Right lobe of liver (tissue), 4 donors: ENCODE data around the gene ANAPC13.

Source experiments
- CTCF ChIP-seq, 4 donors: fragments of 200-600 bp in 3 of 4; fragments of 450-650 bp in 1 of 4; IDR thresholded peaks; one replicate each; pipeline versions ENCODE4 v1.5.1 to v1.8.0; 2016 to 2022; ENCODE audit warnings: antibody characterized with exemption in 4 of 4, mild to moderate bottlenecking in 2 of 4
- POLR2A ChIP-seq: fragments of 450-650 bp; IDR thresholded peaks from one replicate; pipeline ENCODE4 v1.6.1; 2017; ENCODE audit warnings: antibody characterized with exemption, mild to moderate bottlenecking
- donor health status: DM: no; HTN: no; CAD: no.
- donor health status: DM: no; HTN: no; CAD: no.
- donor health status: DM: no; HTN: yes; CAD: no.

- TF ChIP-seq CTCF (IDR thresholded peaks at IDR 0.05), result no peak
- no peak for TF ChIP-seq POLR2A
Observed at GRCh38 chr3:134460965-134461364, 24.8 kb downstream of the ANAPC13 start.
